GM23248 (cell line): ENCODE data around the gene MLF2. TPM values are rescaled to one million over a fixed set of nuclear protein-coding genes. Genes with fewer than 3 reads are reported as not detected.

Source experiments
- DNase-seq: peaks from one replicate; pipeline ENCODE4 v3.0.0-alpha.2; 2015
- H2AFZ ChIP-seq: fragments of 200-600 bp; sonication (generic); 2 replicates; pipeline ENCODE4 v1.6.1; 2016; ENCODE audit warnings: antibody characterized with exemption
- H3F3A ChIP-seq: fragments of 200-600 bp; sonication (generic); 2 replicates; pipeline ENCODE4 v1.6.1; 2016; ENCODE audit warnings: mild to moderate bottlenecking, antibody characterized with exemption, mixed run types; ENCODE audit not compliant: insufficient read depth
- H3K27ac ChIP-seq: fragments of 200-600 bp; sonication (generic); 2 replicates; pipeline ENCODE4 v1.5.1; 2016; ENCODE audit warnings: mild to moderate bottlenecking
- H3K27me3 ChIP-seq: fragments of 200-600 bp; sonication (generic); replicated peaks from 2 replicates; pipeline ENCODE4 v1.6.1; 2016; ENCODE audit warnings: mild to moderate bottlenecking; ENCODE audit not compliant: insufficient read depth
- H3K36me3 ChIP-seq: fragments of 200-600 bp; sonication (generic); 2 replicates; pipeline ENCODE4 v1.6.1; 2016; ENCODE audit warnings: low read depth, mild to moderate bottlenecking
- H3K4me1 ChIP-seq: fragments of 200-600 bp; sonication (generic); 2 replicates; pipeline ENCODE4 v1.6.1; 2016; ENCODE audit warnings: mild to moderate bottlenecking; ENCODE audit not compliant: insufficient read depth
- H3K4me2 ChIP-seq: fragments of 200-600 bp; sonication (generic); one replicate; pipeline ENCODE4 v1.6.1; 2016; ENCODE audit warnings: mild to moderate bottlenecking; ENCODE audit not compliant: unreplicated experiment
- H3K4me3 ChIP-seq: fragments of 200-600 bp; sonication (generic); 2 replicates; pipeline ENCODE4 v1.5.1; 2016; ENCODE audit warnings: mild to moderate bottlenecking
- H3K79me2 ChIP-seq: fragments of 200-600 bp; sonication (generic); 2 replicates; pipeline ENCODE4 v1.6.1; 2016; ENCODE audit warnings: mild to moderate bottlenecking; ENCODE audit not compliant: insufficient read depth
- H3K9ac ChIP-seq: fragments of 200-600 bp; sonication (generic); 2 replicates; pipeline ENCODE4 v1.6.1; 2016; ENCODE audit warnings: mild to moderate bottlenecking
- H3K9me2 ChIP-seq: fragments of 200-600 bp; sonication (generic); 2 replicates; pipeline ENCODE4 v1.6.1; 2016; ENCODE audit warnings: mixed run types, mild to moderate bottlenecking, moderate library complexity; ENCODE audit not compliant: insufficient read depth
- H3K9me3 ChIP-seq: fragments of 200-600 bp; sonication (generic); one replicate; pipeline ENCODE4 v1.6.1; 2017; ENCODE audit warnings: low read depth
- H4K20me1 ChIP-seq: fragments of 200-600 bp; sonication (generic); 2 replicates; pipeline ENCODE4 v1.6.0; 2016; ENCODE audit not compliant: insufficient read depth
- EZH2 ChIP-seq: fragments of 200-600 bp; sonication (generic); IDR thresholded peaks from 2 replicates; pipeline ENCODE4 v1.6.1; 2018; ENCODE audit warnings: antibody characterized with exemption, mild to moderate bottlenecking; ENCODE audit not compliant: insufficient read depth, poor library complexity, severe bottlenecking
- EZH2phosphoT487 ChIP-seq: fragments of 200-600 bp; sonication (generic); IDR thresholded peaks from 2 replicates; pipeline ENCODE4 v1.6.1; 2018; ENCODE audit warnings: antibody characterized with exemption, moderate library complexity, mild to moderate bottlenecking, low read depth; ENCODE audit not compliant: insufficient read depth
- WGBS, 2 experiments: methylation state at CpG; one replicate each; pipeline ENCODE4 v1.1.6; 2015 to 2017; ENCODE audit warnings: low lambda C conversion rate in 2 of 2, low coverage in 1 of 2; ENCODE audit errors: missing lambda C conversion rate in 2 of 2; 5-methylcytosine and 5-hydroxymethylcytosine counted together
- in situ Hi-C: fragments of 300-500 bp; cut with MboI; formaldehyde crosslinking; loops from 2 replicates; pipeline ENCODE4 v1.15.0; 2020
- polyA plus RNA-seq: library from polyadenylated mRNA; unstranded; fragments of >200 nt; fragmentation: Nextera tagmentation; extraction: Ambion mirVana; gene quantifications from 2 replicates; pipeline ENCODE4 v1.2.1, GENCODE V29; 2016
- total RNA-seq: library from RNA; depleted of rRNA; stranded (reverse); fragments of >200 nt; shearing (Covaris generic); gene quantifications from 2 replicates; pipeline ENCODE4 v1.2.3, GENCODE V29; 2014

The MLF2 gene
- total and polyA plus RNA-seq, 2 experiments from 2014 or later: 313 to 386 TPM

- in situ Hi-C loops: no loop called here
- Histone ChIP-seq H3K9me2 (no peaks in the 10 kb centered on the region), H3K27me3 (no peaks in the 10 kb centered on the region), H3K36me3 (no peaks in the 10 kb centered on the region), H3K9me3 (no peaks in the 10 kb centered on the region), H3K27ac (no peak overlapping the region), H3F3A (peaks cover 3% of the 10 kb centered on the region; the same call in 1 of the 2 replicates), H3K4me2 (no peak overlapping the region), H3K79me2 (no peaks in the 10 kb centered on the region), H4K20me1 (no peaks in the 10 kb centered on the region), H3K4me3 (no peak overlapping the region), H2AFZ (no peak overlapping the region), H3K9ac (no peak overlapping the region), H3K4me1 (peaks cover 6% of the 10 kb centered on the region)
- 60 to 65% methylated on average over 6 of the region's 6 CpGs for WGBS, 2 experiments
- DNase-seq: no peak
- TF ChIP-seq EZH2phosphoT487: no peak
- TF ChIP-seq EZH2: no peak
Measured at GRCh38 chr12:6779708-6780432, 26.9 kb upstream of the MLF2 start.

- H3K9ac ChIP-seq: peak overlapping the region; percentile 57
- H3K4me3 ChIP-seq: peak overlapping the region; percentile 75
- 3 to 4% methylated on average over 33 to 35 of the region's 35 CpGs for WGBS, 2 experiments
- peaks cover 6% of the 10 kb centered on the region for H3K4me1 ChIP-seq
- TF ChIP-seq EZH2: no peak
- no peak for TF ChIP-seq EZH2phosphoT487
- H3K27me3 ChIP-seq: no peaks in the 10 kb centered on the region
- H3K9me3 ChIP-seq: no peaks in the 10 kb centered on the region
- H3K9me2 ChIP-seq: no peaks in the 10 kb centered on the region
- H3K4me2 ChIP-seq: peak overlapping the region; percentile 92
- in situ Hi-C loops: no loop called here
- no peaks in the 10 kb centered on the region for H3K36me3 ChIP-seq
- H4K20me1 ChIP-seq: no peaks in the 10 kb centered on the region
- peak; percentile 96 for DNase-seq
- peak overlapping the region; percentile 76 for H2AFZ ChIP-seq
- H3K27ac ChIP-seq: 0 out of 2 replicates have a peak overlapping the region, but pooled peaks have one; percentile 1
- peaks cover 3% of the 10 kb centered on the region; the same call in 1 of the 2 replicates for H3F3A ChIP-seq
- H3K79me2 ChIP-seq: no peaks in the 10 kb centered on the region
Measured at GRCh38 chr12:6778574-6779550, 25.9 kb upstream of the MLF2 start.

- in situ Hi-C loops: no loop called here
- H3K9ac ChIP-seq: peak overlapping the region; percentile 57
- 0 out of 2 replicates have a peak overlapping the region, but pooled peaks have one; percentile 1 for H3K27ac ChIP-seq
- H3K79me2 ChIP-seq: no peaks in the 10 kb centered on the region
- H2AFZ ChIP-seq: peak overlapping the region; percentile 76
- H3K36me3 ChIP-seq: no peaks in the 10 kb centered on the region
- H3K9me3 ChIP-seq: no peaks in the 10 kb centered on the region
- H3K27me3 ChIP-seq: no peaks in the 10 kb centered on the region
- H4K20me1 ChIP-seq: no peaks in the 10 kb centered on the region
- TF ChIP-seq EZH2phosphoT487 (no peak), EZH2 (no peak)
- H3K9me2 ChIP-seq: no peaks in the 10 kb centered on the region
- H3K4me2 ChIP-seq: peak overlapping the region; percentile 92
- peak overlapping the region; percentile 75 for H3K4me3 ChIP-seq
- H3F3A ChIP-seq: peaks cover 3% of the 10 kb centered on the region; the same call in 1 of the 2 replicates
- peak; percentile 78 for DNase-seq
- WGBS, 2 experiments: 8% methylated on average over 11 to 14 of the region's 14 CpGs
- peaks cover 6% of the 10 kb centered on the region for H3K4me1 ChIP-seq
Measured at GRCh38 chr12:6778217-6778573, 25.3 kb upstream of the MLF2 start.

- H3K4me2 ChIP-seq: no peak overlapping the region
- H3K9me3 ChIP-seq: no peaks in the 10 kb centered on the region
- no peak overlapping the region for H3K27ac ChIP-seq
- no peaks in the 10 kb centered on the region for H3K27me3 ChIP-seq
- no peaks in the 10 kb centered on the region for H4K20me1 ChIP-seq
- peaks cover 3% of the 10 kb centered on the region; the same call in 1 of the 2 replicates for H3F3A ChIP-seq
- H3K79me2 ChIP-seq: no peaks in the 10 kb centered on the region
- no peak overlapping the region for H3K9ac ChIP-seq
- DNase-seq: no peak
- H3K4me1 ChIP-seq: peaks cover 6% of the 10 kb centered on the region
- H3K9me2 ChIP-seq: no peaks in the 10 kb centered on the region
- H3K36me3 ChIP-seq: no peaks in the 10 kb centered on the region
- WGBS, 2 experiments: 95 to 96% methylated on average over 5 of the region's 5 CpGs
- no peak overlapping the region for H2AFZ ChIP-seq
- H3K4me3 ChIP-seq: no peak overlapping the region
- in situ Hi-C loops: no loop called here
- TF ChIP-seq EZH2: no peak
Measured at GRCh38 chr12:6777386-6777785, 24.4 kb upstream of the MLF2 start.
